Cerebellar nuclear complex (tissue), 1 donor: ENCODE measurements around the gene EIF5A2.
"Not testable (repeated sequence)": the region's sequence is repeated elsewhere in the genome, so short reads cannot be mapped to it uniquely, and the experiment has no call there.

Source experiments
- DNase-seq, 2 experiments: peaks; one replicate each; lab custom pipeline; 2025; lab: John Stamatoyannopoulos, UW

Gene EIF5A2

DNA sequence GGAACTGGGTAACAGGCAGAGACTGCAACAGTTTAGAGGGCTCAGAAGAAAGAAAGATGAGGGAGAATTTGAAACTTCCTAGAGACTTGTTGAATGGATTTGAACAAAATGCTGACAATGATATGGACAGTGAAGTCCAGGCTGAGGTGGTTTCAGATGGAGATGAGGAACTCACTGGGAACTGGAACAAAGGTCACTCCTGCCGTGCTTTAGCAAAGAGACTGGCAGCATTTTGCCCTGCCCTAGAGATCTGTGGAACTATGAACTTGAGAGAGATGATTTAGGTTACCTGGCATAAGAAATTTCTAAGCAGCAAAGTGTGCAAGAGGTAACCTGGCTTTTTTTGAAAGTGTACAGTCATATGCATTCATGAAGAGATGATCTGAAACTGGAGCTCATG, 11.7 kb downstream of the EIF5A2 start:
- no peak for DNase-seq

- DNase-seq, result not testable (repeated sequence)
Measured at GRCh38 chr3:170896333-170896732, 12.1 kb downstream of the EIF5A2 start.

DNA sequence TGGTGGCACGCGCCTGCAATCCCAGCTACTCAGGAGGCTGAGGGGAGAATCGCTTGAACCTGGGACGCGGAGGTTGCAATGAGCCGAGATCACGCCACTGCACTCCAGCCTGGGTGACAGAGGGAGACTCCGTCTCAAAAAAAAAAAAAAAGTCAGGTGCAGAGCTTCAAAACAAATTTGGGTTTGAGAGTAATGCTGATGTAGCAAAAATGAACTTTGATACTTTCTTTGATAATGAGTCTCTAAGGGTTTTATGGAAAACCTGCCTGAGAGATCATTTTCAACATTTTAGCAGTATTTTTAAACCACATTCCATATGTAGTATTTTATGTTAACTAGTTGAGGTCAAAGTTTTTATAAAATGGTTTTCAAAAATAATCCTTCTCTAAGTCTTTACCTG, 14.5 kb downstream of the EIF5A2 start:
- no peak for DNase-seq

- DNase-seq, result no peak
Measured at GRCh38 chr3:170889630-170890029, 18.8 kb downstream of the EIF5A2 start.

- no peak for DNase-seq
Measured at GRCh38 chr3:170889132-170889531, 19.3 kb downstream of the EIF5A2 start.

GRCh38 chr3:170884109-170884930, 24.1 kb downstream of the EIF5A2 start:
- DNase-seq, result not testable (repeated sequence)

DNA sequence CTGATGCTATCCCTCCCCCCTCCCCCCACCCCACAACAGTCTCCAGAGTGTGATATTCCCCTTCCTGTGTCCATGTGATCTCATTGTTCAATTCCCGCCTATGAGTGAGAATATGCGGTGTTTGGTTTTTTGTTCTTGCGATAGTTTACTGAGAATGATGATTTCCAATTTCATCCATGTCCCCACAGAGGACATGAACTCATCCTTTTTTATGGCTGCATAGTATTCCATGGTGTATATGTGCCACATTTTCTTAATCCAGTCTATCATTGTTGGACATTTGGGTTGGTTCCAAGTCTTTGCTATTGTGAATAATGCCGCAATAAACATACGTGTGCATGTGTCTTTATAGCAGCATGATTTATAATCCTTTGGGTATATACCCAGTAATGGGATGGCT, 29.7 kb downstream of the EIF5A2 start:
- DNase-seq, result not testable (repeated sequence)

DNA sequence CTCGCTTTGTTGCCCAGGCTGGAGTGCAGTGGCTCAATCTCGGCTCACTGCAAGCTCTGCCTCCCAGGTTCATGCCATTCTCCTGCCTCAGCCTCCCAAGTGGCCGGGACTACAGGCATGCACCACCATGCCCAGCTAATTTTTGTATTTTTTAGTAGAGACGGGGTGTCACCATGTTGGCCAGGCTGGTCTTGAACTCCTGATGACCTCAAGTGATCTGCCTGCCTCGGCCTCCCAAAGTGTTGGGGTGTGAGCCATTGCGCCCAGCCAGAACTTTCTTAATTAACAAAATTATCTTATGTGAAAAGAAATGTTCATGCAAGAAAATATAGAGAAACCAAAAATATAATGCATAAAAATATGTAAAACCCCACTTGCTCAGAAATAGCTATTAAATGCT, 31.1 kb downstream of the EIF5A2 start:
- DNase-seq, result not testable (repeated sequence)

DNA sequence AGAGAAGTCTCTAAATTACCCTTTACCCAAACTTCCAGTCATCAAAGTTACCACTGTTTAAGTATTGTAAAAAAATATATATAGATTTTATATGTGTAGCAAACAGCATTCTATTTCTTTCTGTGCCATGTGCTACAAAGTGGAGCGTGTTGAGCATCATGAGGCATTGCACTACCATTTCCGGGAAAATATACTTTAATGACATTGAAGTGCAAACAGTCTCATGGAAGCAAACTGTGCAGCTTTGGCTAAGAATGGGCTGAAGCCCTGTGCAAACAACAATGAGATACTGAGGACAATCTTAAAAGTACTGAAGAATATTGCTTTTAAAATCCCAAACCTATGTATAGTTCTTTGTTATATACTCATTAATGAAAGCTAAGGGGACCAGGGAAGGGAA, 31.9 kb downstream of the EIF5A2 start:
- DNase-seq, result no peak

- DNase-seq, result no peak
Measured at GRCh38 chr3:170869645-170870593, 38.5 kb downstream of the EIF5A2 start, which contains the start of gene RPL22L1. Gene RPL22L1 (minus strand): TSS chr3:170870195. CDS start chr3:170870167, 28 bp downstream.

DNA sequence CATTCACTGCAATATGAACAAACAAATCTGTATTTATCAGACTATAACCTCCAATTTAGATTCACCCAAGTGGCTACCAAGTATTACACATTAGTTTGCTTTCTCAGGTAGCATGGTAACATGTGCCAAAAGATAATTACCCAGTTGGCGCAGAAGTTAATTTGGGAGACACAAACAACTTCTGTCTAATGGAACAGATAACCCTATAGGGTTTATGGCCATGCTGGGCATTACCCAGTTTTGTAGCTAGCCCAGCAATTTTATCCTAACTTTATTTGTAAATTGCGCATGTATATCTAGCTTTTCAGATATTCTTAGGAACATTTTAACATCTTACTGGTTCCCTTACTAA, 39.2 kb downstream of the EIF5A2 start:
- DNase-seq, result no peak

DNA sequence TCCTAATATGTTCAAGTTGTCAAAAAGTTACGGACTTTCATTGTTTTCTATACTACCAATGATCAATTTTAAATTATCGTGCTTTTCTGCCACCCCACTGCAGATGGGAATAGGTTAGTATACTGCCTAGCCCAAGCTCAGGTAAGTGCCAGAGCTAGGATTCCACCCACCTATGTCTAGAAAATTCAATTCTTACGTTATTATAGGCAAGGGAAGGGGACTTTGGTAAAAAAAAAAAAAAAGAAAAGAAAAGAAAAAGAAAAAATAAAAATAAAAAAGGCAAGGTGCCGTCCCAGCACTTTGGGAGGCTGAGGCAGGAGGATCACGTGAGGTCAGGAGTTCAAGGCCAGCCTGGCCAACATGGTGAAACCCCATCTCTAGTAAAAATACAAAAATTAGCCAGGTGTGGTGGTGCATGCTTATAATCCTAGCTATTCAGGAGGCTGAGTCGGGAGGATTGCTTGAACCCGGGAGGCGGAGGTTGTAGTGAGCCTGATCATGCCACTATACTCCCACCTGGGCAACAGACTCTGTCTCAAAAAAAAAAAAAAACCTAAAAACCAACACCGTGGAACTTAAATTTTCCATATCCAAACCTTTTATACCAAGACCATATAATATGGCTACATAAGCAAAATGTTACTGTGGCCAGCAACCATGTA, 39.7 kb downstream of the EIF5A2 start:
- DNase-seq, result no peak

DNA sequence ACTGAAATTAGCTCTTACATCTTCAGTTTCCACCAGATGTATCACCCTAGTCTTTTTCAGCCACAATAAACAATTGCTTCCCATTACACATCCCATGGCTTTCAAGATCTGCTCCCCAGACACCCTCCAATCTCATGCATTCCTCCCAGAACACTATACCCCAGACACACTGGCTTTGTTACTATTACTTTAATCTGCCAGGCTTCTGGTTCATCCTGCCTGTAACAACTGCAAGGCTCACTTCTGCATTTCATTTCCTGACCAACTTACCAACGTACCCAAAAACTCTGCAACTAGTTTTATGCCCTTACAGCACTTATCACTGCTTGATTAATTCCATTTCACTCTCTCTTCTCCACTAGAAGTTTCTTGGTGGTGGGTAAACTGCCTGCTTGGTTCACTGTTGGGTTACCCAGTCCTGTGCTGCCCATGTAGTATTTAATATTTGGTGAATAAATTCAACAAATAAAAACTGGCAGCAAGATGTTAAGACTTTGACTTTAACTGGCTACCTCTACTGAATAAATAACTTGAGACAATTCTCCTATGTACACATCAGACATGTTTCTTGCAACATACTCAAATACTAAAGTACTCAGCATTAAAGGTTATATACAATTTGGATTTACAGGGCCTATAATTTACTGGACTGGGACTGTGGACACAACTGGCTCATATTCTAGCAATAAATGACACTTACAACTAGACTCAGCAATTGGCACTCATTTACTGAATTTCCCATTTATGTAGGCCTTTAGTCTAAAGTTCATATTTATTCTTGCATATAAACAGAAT, 41.1 kb downstream of the EIF5A2 start:
- no peak for DNase-seq

GRCh38 chr3:170866499-170866898, 41.9 kb downstream of the EIF5A2 start:
- DNase-seq, result no peak

DNA sequence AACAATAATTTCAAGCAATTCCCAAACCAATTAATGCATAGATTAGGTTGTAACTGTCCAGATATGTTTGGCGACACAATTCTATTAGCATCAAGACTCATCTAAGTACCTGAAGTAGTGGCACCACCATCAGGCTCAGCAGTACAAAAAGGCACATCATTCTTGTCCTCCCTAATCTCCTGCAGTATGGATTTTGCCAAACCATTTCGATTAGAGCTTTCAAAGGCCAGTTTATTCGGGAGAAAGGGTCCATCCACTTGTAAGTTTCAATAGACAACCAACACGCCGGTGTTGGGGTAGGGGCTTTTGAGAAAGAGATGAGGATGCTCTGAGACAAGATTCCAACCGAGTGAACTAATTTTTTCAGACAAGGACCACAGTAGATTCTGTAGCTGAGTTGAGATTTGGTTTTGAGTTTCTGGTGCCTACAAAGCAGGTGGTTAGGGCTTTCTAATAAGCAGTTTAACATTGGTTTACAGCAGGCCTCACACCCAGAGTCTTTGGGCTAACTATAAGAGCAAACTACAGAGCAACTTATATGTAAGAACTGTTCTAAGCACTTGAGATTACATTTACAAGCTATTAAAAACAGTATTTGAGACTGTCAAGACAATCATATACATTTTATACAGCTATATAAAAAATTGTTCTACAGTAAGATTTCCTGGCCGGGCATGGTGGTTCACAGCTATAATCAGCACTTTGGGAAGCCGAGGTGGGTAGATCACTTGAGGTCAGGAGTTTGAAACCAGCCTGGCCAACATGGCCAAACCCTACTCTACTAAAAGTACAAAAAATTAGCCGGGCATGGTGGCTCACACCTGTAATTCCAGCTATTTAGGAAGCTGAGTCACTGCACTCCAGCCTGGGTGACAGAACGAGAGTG, 43.0 kb downstream of the EIF5A2 start:
- DNase-seq, result no peak

GRCh38 chr3:170864525-170865208, 43.8 kb downstream of the EIF5A2 start:
- no peak for DNase-seq

GRCh38 chr3:170863816-170864215, 44.6 kb downstream of the EIF5A2 start:
- DNase-seq, result no peak

- no peak for DNase-seq
Measured at GRCh38 chr3:170862618-170863374, 45.6 kb downstream of the EIF5A2 start.

DNA sequence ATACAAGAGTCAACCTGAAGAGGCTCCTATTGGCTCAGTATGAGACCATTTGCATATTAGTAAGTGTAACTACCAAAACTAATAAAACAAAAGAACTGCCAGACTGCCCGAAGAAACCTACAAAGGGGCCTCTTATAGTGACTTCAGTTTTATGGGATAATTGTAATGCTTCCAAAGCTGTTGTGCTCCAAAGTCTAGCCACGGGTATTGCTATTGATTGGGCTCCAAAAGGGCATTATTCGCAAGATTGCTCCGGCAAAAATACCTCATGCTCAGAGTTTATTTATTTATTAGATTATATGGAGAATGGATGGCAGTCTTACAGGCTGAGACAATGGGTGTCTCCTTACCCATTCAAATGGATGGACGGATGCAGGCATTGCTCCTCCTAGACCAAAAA, 49.8 kb downstream of the EIF5A2 start:
- DNase-seq, result no peak
